LNCaP clone FGC (cell line): ENCODE measurements around the gene TRPM4.
"Not testable (repeated sequence)": the region's sequence is repeated elsewhere in the genome, so short reads cannot be mapped to it uniquely, and the experiment has no call there.

Experiments
- DNase-seq: peaks from one replicate; pipeline ENCODE4 v3.0.0-alpha.2; 2011; ENCODE audit warnings: low read depth
- H3K4me3 ChIP-seq: 2 replicates; pipeline ENCODE4 v1.5.1; 2011; ENCODE audit warnings: mild to moderate bottlenecking, low read depth, low read length, control low read depth
- TF ChIP-seq, protein P1 (sequence below): IDR thresholded peaks from 2 replicates; pipeline ENCODE4 v1.5.1; 2012; ENCODE audit warnings: mild to moderate bottlenecking; ENCODE audit not compliant: control insufficient read depth, insufficient read depth; ENCODE audit errors: extremely low read depth

The TRPM4 gene

GRCh38 chr19:49165111-49165750 lies 7.6 kb downstream of the TRPM4 start:
- peak; percentile 90 for DNase-seq
- TF ChIP-seq, protein P1, sequence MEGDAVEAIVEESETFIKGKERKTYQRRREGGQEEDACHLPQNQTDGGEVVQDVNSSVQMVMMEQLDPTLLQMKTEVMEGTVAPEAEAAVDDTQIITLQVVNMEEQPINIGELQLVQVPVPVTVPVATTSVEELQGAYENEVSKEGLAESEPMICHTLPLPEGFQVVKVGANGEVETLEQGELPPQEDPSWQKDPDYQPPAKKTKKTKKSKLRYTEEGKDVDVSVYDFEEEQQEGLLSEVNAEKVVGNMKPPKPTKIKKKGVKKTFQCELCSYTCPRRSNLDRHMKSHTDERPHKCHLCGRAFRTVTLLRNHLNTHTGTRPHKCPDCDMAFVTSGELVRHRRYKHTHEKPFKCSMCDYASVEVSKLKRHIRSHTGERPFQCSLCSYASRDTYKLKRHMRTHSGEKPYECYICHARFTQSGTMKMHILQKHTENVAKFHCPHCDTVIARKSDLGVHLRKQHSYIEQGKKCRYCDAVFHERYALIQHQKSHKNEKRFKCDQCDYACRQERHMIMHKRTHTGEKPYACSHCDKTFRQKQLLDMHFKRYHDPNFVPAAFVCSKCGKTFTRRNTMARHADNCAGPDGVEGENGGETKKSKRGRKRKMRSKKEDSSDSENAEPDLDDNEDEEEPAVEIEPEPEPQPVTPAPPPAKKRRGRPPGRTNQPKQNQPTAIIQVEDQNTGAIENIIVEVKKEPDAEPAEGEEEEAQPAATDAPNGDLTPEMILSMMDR: no peak
- H3K4me3 ChIP-seq: no peak overlapping the region

DNA sequence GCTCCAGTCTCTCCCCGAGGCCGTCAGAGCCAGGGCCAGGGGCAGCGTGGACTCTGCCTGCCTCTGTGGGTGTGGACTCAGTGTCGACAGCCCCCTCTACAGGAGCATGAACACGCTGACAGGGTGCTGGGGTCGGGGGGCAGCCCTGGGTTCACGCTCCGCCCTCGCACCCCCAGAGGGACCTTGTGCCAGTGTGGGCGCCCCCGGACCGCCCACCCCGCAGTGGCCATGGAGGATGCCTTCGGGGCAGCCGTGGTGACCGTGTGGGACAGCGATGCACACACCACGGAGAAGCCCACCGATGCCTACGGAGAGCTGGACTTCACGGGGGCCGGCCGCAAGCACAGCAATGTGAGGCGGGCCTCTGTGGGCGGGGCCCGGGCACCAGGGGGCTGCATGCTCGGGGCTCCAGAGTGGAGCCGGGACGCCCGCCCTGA lies 8.3 kb downstream of the TRPM4 start:
- TF ChIP-seq, protein P1: 0 out of 2 replicates have a peak, but pooled peaks have one; percentile 12
- no peak overlapping the region for H3K4me3 ChIP-seq
- no peak for DNase-seq

DNA sequence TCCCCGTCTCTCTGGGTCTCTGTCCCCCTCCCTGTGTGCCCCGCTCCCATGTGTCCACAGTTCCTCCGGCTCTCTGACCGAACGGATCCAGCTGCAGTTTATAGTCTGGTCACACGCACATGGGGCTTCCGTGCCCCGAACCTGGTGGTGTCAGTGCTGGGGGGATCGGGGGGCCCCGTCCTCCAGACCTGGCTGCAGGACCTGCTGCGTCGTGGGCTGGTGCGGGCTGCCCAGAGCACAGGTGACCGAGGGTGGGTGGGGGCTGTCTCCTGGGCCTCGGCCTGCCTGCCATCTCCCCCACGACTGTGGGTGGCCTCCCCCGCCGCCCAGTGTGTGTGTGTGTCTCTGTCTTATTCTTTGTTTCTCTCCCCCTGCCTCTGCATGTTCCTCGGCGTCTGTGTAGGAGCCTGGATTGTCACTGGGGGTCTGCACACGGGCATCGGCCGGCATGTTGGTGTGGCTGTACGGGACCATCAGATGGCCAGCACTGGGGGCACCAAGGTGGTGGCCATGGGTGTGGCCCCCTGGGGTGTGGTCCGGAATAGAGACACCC lies 10.3 kb downstream of the TRPM4 start:
- H3K4me3 ChIP-seq: no peak overlapping the region
- DNase-seq: no peak
- TF ChIP-seq, protein P1: no peak

GRCh38 chr19:49168421-49168820 lies 10.8 kb downstream of the TRPM4 start:
- no peak overlapping the region for H3K4me3 ChIP-seq
- DNase-seq: no peak
- TF ChIP-seq, protein P1: no peak

DNA sequence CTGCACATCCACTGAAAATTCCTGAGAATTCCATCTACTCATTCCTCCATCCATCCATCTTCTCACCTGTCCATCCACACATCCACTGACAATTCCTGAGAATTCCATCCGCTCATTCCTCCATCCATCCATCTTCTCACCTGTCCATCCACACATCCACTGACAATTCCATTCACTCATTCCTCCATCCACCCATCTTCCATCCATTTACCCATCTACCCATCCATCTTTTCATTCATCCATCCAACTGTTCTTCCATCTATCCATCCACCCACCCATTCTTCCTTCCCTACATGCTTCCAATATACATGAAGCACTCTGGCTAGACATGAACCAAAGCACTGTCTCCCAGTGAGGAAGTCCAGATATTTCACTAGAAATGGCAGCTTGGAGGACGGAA lies 15.6 kb downstream of the TRPM4 start:
- TF ChIP-seq, protein P1: no peak
- DNase-seq: no peak
- no peak overlapping the region for H3K4me3 ChIP-seq

GRCh38 chr19:49180659-49181058 lies 23.1 kb downstream of the TRPM4 start:
- TF ChIP-seq, protein P1: no peak
- no peak for DNase-seq
- H3K4me3 ChIP-seq: no peak overlapping the region

DNA sequence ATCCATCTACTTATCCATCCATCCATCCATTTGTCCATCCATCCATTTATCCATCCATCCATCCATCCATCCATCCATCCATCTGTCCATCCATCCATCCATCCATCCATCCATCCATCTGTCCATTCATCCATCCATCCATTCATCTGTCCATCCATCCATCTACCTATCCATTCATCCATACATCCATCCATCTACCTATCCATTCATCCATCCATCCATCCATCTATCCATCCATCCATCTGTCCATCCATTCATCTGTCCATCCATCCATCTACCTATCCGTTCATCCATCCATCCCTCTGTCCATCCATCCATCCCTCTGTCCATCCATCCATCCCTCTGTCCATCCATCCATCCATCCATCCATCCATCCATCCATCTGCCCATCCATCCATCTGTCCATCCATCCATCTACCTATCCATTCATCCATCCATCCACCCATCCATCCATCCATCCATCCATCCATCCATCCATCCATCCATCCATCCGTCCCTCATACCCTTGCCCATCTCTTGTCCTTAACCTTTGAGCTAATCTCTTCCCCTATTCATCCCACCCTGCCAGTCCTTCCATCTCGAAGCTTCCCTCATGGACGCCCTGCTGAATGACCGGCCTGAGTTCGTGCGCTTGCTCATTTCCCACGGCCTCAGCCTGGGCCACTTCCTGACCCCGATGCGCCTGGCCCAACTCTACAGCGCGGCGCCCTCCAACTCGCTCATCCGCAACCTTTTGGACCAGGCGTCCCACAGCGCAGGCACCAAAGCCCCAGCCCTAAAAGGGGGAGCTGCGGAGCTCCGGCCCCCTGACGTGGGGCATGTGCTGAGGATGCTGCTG lies 24.6 kb downstream of the TRPM4 start:
- H3K4me3 ChIP-seq, DNase-seq: not testable (repeated sequence)
